Fibroblast of lung (primary cell): ENCODE results near the gene AGK.

Experiments used
- EZH2 ChIP-seq: IDR thresholded peaks from 2 replicates; pipeline ENCODE4 v1.5.1; 2012; ENCODE audit warnings: low read length, control low read depth, mild to moderate bottlenecking; ENCODE audit errors: missing control alignments
- TF ChIP-seq, protein P1 (sequence below), 2 donors: IDR thresholded peaks in 1 of 2; conservative IDR thresholded peaks in 1 of 2; 1 replicate in 1 of 2; 2 replicates in 1 of 2; pipeline ENCODE4 v1.5.1; 2011 to 2012; ENCODE audit warnings: low read length in 2 of 2, control low read depth in 1 of 2, inconsistent platforms in 1 of 2, low read depth in 1 of 2, mild to moderate bottlenecking in 1 of 2

DNA sequence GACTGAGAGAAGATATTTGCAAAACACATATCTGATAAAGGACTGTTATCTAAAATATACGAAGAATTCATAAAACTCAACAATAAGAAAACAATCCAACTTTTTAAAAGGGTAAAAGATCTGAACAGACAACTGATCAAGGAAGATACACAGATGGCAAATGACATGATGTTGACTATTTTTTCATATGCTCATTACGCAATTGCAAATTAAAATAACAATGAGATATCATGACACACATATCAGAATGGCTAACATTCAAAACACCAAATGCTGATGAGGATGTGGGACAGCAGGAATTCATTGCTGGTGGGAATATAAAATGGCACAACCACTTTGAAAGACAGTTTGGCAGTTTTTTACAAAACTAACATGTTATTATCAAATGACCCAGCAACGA is 141.9 kb downstream of the AGK start:
- TF ChIP-seq, protein P1, sequence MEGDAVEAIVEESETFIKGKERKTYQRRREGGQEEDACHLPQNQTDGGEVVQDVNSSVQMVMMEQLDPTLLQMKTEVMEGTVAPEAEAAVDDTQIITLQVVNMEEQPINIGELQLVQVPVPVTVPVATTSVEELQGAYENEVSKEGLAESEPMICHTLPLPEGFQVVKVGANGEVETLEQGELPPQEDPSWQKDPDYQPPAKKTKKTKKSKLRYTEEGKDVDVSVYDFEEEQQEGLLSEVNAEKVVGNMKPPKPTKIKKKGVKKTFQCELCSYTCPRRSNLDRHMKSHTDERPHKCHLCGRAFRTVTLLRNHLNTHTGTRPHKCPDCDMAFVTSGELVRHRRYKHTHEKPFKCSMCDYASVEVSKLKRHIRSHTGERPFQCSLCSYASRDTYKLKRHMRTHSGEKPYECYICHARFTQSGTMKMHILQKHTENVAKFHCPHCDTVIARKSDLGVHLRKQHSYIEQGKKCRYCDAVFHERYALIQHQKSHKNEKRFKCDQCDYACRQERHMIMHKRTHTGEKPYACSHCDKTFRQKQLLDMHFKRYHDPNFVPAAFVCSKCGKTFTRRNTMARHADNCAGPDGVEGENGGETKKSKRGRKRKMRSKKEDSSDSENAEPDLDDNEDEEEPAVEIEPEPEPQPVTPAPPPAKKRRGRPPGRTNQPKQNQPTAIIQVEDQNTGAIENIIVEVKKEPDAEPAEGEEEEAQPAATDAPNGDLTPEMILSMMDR (conservative IDR thresholded peaks at IDR 0.05 in 1 of 2, IDR thresholded peaks at IDR 0.05 in 1 of 2; ENCODE audit: low read depth in 1 of 2, low read length in 2 of 2) = no peak
- TF ChIP-seq EZH2 = no peak
